GM12872 (cell line): Measurements from ENCODE around the gene PPP3CA.

Experiments used
- CTCF ChIP-seq: IDR thresholded peaks from 3 replicates; pipeline ENCODE4 v1.5.1; 2011; ENCODE audit warnings: low read depth, mild to moderate bottlenecking, low read length, moderate library complexity; ENCODE audit not compliant: insufficient read depth

PPP3CA gene

GRCh38 chr4:101018836-101019235 is 328.5 kb downstream of the PPP3CA start:
- no peak for TF ChIP-seq CTCF

- no peak for TF ChIP-seq CTCF
These were observed 332.9 kb downstream of the PPP3CA start for GRCh38 chr4:101014417-101014816.

DNA sequence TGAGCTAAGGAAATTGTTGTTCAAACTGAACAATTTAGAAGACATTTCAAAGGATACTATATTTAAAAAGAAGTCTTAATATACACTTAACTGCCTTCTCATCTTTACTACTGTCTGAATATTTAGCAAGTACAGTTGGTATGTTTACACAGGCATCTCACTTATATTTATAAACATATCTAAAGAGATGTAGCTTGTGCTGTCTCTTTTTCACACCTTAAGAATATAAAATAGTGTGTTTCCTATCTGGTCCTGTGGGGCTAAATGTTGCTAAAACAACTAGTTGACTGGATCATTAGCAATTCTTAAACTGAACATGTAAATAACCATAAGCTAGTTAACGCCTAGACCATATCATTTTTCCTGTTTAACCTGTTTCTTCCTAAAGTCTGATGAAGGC is 336.3 kb downstream of the PPP3CA start:
- no peak for TF ChIP-seq CTCF

GRCh38 chr4:101009471-101009870 is 337.9 kb downstream of the PPP3CA start:
- no peak for TF ChIP-seq CTCF

DNA sequence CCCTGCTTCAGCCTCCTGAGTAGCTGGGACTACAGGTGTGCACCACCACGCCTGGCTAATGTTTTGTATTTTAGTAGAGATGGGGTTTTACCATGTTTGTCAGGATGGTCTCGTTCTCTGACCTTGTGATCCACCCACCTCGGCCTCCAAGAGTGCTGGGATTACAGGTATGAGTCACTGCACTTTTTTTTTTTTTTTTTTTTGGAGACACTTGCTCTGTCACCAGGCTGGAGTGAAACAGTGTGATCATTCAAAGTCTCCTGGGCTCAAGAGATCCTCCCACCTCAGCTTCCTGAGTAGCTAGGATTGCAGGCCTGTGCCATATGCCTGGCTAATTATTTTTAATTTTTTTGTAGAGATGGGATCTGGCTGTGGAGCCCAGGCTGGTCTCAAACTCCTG is 338.8 kb downstream of the PPP3CA start:
- no peak for TF ChIP-seq CTCF

GRCh38 chr4:101005659-101006058 is 341.7 kb downstream of the PPP3CA start:
- no peak for TF ChIP-seq CTCF

DNA sequence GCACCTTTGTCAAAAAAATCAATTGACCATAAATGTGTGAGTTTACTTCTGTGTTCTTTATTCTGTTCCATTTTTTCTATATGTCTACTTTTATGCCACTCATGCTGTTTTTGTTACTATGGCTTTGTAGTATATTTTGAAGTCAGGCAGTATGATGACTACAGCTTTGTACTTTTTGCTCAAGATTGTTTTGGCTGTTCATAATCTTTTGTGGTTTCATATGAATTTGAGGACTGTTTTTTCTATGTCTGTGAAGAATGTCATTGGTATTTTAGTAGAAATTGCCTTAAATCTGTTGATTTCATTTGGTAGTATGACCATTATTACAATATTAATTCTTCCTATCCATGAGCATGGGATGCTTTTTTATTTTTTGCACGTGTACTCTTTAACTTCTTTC is 346.8 kb downstream of the PPP3CA start:
- no peak for TF ChIP-seq CTCF

DNA sequence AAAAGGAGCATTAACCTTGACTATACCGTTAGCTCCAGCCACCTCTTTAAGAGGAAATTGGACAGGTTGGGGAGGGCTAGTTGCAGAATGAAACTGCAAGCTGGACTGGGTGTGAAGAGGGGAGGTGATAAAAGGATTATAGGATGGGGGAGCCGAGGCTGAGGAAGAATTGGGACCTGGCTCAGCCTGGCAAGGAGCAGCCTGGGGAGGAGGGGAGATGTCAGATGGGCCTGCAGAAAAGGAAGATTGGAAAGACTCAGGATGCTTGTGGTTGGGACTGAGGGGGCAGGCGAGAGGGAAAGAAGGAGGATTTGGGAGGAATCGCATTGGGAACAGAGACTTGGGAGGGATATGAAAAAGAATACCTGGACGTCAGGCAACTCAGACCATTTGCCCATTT is 351.7 kb downstream of the PPP3CA start:
- TF ChIP-seq CTCF = no peak
